NCI-H2196 treated with DMSO at 0.1 percent for 48 hours (cell line): Measurements from ENCODE around the gene ABCA8.
A peak's percentile ranks its signal among the peaks of the same experiment; 100 is the strongest.

Experiments used
- DNase-seq: peaks from one replicate; lab custom pipeline; 2025; ENCODE audit not compliant: unreplicated experiment; lab: John Stamatoyannopoulos, UW

The ABCA8 gene

GRCh38 chr17:68870161-68870826 is 84.9 kb downstream of the ABCA8 start:
- DNase-seq, result no peak

GRCh38 chr17:68868708-68869107 is 86.5 kb downstream of the ABCA8 start:
- DNase-seq, result no peak

- DNase-seq, result no peak
Measured at GRCh38 chr17:68867759-68868516, 87.3 kb downstream of the ABCA8 start.

- no peak for DNase-seq
Measured at GRCh38 chr17:68865584-68865983, 89.6 kb downstream of the ABCA8 start.

- DNase-seq, result no peak
Measured at GRCh38 chr17:68863091-68863652, 92.0 kb downstream of the ABCA8 start.

- DNase-seq, result peak; percentile 49
Measured at GRCh38 chr17:68861602-68862001, 93.6 kb downstream of the ABCA8 start.

GRCh38 chr17:68860941-68861340 is 94.3 kb downstream of the ABCA8 start:
- DNase-seq, result no peak

- DNase-seq, result no peak
Measured at GRCh38 chr17:68854452-68854851, 100.7 kb downstream of the ABCA8 start.

GRCh38 chr17:68853439-68853838 is 101.8 kb downstream of the ABCA8 start:
- no peak for DNase-seq

- DNase-seq, result no peak
Measured at GRCh38 chr17:68853036-68853435, 102.2 kb downstream of the ABCA8 start.

GRCh38 chr17:68851890-68852289 is 103.3 kb downstream of the ABCA8 start:
- DNase-seq, result no peak

- no peak for DNase-seq
Measured at GRCh38 chr17:68850749-68851510, 104.3 kb downstream of the ABCA8 start.

GRCh38 chr17:68849673-68850610 is 105.2 kb downstream of the ABCA8 start:
- DNase-seq, result peak; percentile 6

GRCh38 chr17:68847711-68848110 is 107.5 kb downstream of the ABCA8 start:
- no peak for DNase-seq

GRCh38 chr17:68843522-68843921 is 111.7 kb downstream of the ABCA8 start:
- no peak for DNase-seq

GRCh38 chr17:68840073-68840472 is 115.1 kb downstream of the ABCA8 start:
- no peak for DNase-seq

- DNase-seq, result no peak
Measured at GRCh38 chr17:68835071-68835470, 120.1 kb downstream of the ABCA8 start.

- DNase-seq, result no peak
Measured at GRCh38 chr17:68834328-68834836, 120.8 kb downstream of the ABCA8 start.

- no peak for DNase-seq
Measured at GRCh38 chr17:68832109-68832802, 122.9 kb downstream of the ABCA8 start.

- DNase-seq, result no peak
Measured at GRCh38 chr17:68831170-68831569, 124.0 kb downstream of the ABCA8 start.
